BE2C (cell line): ENCODE data around the gene RAPGEF1.

Source experiments
- DNase-seq: peaks from one replicate; pipeline ENCODE4 v3.0.0-alpha.2; 2020
- H3K27me3 ChIP-seq: fragments of 250-450 bp; sonication (Bioruptor Pico); 2 replicates; pipeline ENCODE4 v1.5.1; 2020; ENCODE audit warnings: mild to moderate bottlenecking
- H3K36me3 ChIP-seq: fragments of 250-450 bp; sonication (Bioruptor Pico); 2 replicates; pipeline ENCODE4 v1.5.1; 2020; ENCODE audit warnings: mild to moderate bottlenecking
- H3K4me1 ChIP-seq: fragments of 250-450 bp; sonication (Bioruptor Pico); 2 replicates; pipeline ENCODE4 v1.5.1; 2020
- H3K4me3 ChIP-seq: 2 replicates; pipeline ENCODE4 v1.5.1; 2011; ENCODE audit warnings: low read depth, low read length
- H3K9me3 ChIP-seq: fragments of 250-450 bp; sonication (Bioruptor Pico); 2 replicates; pipeline ENCODE4 v1.5.1; 2020
- TF ChIP-seq, protein P1 (sequence below): IDR thresholded peaks from 2 replicates; pipeline ENCODE4 v1.5.1; 2012; ENCODE audit warnings: mild to moderate bottlenecking, low read depth, low read length

Gene RAPGEF1

DNA sequence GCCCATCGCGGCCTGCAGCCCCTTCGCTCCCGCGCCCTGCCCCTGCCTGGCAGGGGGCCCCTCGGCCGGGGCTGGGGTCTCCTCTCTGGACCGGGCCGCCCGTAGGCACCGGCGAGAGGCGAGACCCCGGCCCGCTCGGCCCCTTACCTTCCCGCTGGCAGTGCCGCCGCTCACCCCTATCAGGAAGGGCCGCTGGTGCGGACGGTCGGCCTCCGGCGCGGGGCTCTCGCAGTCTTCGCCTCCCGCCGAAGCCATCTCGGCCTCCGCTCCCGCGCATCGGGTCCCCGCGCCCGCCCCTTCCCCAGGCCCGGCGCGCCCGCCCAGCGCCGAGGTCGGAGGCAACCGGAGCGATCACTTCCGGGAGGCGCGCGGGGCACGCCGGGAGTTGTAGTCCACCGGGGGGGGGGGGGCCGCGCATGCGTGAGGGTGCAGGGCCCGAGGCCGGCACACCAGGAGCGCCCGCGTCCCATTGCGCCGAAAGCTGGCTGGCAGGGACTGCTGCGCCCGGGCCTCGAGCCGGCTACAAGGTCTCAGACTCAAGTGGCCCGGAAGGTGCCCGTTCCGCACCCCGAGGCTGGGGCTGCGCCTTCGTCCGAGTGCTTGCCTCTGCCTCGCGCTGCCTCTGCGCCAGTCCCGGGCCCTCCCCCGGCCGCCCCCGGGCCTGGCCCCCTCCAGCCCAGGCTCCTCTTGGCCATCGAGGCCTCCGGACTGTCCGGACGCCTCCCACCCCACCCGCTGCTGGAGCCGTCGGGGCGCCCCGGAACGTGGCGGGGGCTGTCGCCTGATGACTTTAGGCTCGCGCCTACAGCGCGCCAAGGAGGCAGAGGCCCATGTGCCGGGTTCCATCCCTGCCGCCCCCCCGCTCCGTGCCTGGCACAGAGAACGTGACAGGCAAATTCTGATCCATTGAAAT is 208.7 kb downstream of the RAPGEF1 start, which contains the start of gene UCK1:
UCK1 (minus strand) TSS at position 344 of the 913 bp plus-strand sequence; CDS start at position 255, 89 bp downstream.
- peak; percentile 89 for DNase-seq
- Histone ChIP-seq H3K36me3 (peaks cover 15% of the 10 kb centered on the region), H3K27me3 (no peaks in the 10 kb centered on the region), H3K4me1 (no peaks in the 10 kb centered on the region), H3K9me3 (no peaks in the 10 kb centered on the region), H3K4me3 (peak within 1 kb of the TSS; percentile 73)
- TF ChIP-seq, protein P1, sequence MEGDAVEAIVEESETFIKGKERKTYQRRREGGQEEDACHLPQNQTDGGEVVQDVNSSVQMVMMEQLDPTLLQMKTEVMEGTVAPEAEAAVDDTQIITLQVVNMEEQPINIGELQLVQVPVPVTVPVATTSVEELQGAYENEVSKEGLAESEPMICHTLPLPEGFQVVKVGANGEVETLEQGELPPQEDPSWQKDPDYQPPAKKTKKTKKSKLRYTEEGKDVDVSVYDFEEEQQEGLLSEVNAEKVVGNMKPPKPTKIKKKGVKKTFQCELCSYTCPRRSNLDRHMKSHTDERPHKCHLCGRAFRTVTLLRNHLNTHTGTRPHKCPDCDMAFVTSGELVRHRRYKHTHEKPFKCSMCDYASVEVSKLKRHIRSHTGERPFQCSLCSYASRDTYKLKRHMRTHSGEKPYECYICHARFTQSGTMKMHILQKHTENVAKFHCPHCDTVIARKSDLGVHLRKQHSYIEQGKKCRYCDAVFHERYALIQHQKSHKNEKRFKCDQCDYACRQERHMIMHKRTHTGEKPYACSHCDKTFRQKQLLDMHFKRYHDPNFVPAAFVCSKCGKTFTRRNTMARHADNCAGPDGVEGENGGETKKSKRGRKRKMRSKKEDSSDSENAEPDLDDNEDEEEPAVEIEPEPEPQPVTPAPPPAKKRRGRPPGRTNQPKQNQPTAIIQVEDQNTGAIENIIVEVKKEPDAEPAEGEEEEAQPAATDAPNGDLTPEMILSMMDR = no peak

DNA sequence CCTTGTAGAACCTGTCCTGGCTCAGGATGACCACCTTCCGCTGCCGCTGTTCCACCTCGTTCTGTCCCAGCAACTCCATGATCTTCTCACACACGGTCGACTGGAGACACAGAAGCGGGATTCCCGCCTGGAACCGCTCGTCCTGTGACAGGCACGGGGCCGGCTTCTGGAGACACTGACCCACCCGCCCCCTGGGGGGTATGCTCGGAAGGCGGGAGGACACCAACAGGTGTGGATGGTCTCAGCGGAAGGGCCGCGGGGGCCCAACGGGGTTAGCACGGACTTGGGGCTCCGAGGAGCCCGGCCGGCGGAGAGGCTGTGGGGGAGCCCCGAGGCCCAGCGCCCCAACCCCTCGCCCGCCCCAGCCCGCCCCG is 209.3 kb downstream of the RAPGEF1 start:
- Histone ChIP-seq H3K4me1 (no peaks in the 10 kb centered on the region), H3K36me3 (peaks cover 19% of the 10 kb centered on the region), H3K4me3 (peak overlapping the region; percentile 73), H3K27me3 (no peaks in the 10 kb centered on the region), H3K9me3 (no peaks in the 10 kb centered on the region)
- peak; percentile 70 for DNase-seq
- TF ChIP-seq, protein P1 = peak; percentile 29

DNA sequence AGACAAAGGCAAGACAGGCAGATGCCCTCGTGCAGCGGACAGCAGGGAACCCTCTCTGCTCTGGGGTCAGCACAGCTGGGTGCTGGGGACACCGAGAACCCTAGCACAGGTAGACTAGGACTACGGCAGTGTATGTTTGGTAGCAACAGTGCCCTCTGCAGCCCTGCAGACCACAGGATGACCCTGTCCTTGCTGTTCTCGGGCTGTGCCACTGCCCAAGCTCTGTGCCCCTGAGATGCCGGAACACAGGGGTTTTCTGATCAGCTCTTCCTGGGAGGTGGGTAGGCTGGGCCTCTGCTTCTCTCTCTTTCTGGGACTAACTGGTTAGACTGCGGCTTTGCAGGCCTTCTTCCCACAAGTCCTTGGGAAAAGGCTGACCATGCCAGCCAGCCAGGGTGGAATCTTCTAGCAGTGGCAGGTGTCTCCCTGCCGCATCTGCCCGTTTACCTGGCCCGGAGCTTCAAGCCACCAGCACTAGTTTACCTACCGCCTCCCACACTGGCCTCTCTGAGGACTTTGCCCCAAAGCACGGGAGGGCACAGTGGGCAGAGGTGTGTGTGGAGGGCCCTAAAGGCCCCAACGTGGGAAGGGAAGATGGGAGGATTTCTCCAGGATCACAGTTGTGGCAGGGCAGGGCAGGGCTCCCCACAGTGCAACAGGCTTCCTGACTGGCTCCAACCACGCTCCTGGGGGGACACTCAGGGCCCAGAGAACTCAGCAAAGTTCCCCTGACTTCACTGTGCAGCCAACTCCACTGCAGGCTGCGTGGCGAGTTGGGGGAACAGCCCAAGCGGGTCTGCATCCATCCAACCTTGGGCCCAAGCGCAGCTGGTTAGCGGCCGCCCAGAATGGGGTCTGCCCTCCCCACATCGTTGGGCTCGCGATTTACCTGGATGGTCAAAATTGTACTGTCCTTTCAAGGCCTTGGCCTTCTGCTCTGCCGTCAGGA is 210.0 kb downstream of the RAPGEF1 start:
- H3K4me1 ChIP-seq = no peaks in the 10 kb centered on the region
- no peaks in the 10 kb centered on the region for H3K27me3 ChIP-seq
- peaks cover 22% of the 10 kb centered on the region for H3K36me3 ChIP-seq
- H3K9me3 ChIP-seq = no peaks in the 10 kb centered on the region
- DNase-seq = no peak
- peak overlapping the region; percentile 73 for H3K4me3 ChIP-seq
- TF ChIP-seq, protein P1 = no peak

DNA sequence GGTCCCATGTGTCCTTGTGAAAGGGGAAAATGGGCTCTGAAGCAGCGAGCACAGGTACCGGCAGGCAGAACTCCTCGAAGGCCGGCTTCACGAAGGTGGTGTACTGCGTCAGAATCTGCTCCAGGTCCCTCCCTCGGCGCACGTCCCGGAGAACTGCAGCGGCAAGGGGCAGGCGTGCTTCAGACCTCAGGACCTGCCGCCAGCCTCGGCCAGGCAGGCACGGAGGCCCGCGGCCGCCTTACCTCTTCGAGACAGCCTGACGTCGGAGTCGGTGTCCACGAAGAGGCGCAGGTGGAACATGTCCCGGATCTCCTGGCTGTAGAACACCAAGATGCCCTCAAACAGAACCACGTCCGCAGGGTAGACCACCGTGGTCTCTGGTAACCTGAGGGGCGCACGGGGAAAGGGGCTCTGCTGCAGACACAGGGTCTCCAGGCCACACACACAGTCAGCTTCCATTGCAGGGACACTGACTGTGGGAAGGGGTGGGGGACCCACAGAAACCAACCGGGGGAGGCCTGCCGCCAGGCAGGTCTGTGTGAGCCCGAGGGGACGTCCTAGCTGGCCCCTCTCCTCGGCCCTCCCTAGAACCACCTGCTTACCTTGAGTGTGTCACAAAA is 210.9 kb downstream of the RAPGEF1 start:
- Histone ChIP-seq H3K27me3 (no peaks in the 10 kb centered on the region), H3K9me3 (no peaks in the 10 kb centered on the region), H3K36me3 (peaks cover 31% of the 10 kb centered on the region), H3K4me3 (no peak overlapping the region), H3K4me1 (no peaks in the 10 kb centered on the region)
- no peak for DNase-seq
- TF ChIP-seq, protein P1 = no peak

DNA sequence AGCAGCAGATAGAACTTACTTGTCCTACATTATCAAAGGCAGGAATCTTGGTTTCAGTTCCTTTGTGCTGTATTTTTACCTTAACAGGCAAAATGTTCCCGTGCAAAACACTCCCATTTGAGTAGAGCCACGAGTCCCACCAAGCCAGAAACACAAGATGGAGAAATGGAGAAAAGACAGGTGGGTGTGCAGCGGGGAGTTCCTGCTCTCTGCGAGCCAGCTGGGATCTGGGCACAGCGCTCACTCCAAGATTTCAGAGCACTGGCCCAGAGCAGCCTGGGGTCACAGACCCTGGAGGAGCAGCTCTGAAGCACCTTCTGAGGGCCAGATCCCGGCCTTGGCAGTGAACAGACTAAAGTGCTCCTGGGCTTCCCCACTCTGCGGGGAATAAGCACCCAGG is 211.7 kb downstream of the RAPGEF1 start:
- Histone ChIP-seq H3K9me3 (no peaks in the 10 kb centered on the region), H3K27me3 (no peaks in the 10 kb centered on the region), H3K4me3 (no peak overlapping the region), H3K4me1 (no peaks in the 10 kb centered on the region), H3K36me3 (peaks cover 38% of the 10 kb centered on the region)
- TF ChIP-seq, protein P1 = no peak
- no peak for DNase-seq
